Esophagus squamous epithelium (tissue), 5 donors: ENCODE results near the gene IKZF1. TPM values are rescaled to one million over a fixed set of nuclear protein-coding genes. Genes with fewer than 3 reads are reported as not detected.
"Not testable (repeated sequence)": the region's sequence is repeated elsewhere in the genome, so short reads cannot be mapped to it uniquely, and the experiment has no call there.

Experiments used
- DNase-seq: peaks from one replicate; lab custom pipeline; 2025; lab: John Stamatoyannopoulos, UW
- H3K27ac ChIP-seq, 4 donors: fragments of 200-600 bp; sonication (generic); one replicate each; pipeline ENCODE4 v1.5.1; 2016 to 2019; ENCODE audit warnings: mild to moderate bottlenecking in 1 of 4
- H3K27me3 ChIP-seq, 4 donors: fragments of 200-600 bp; sonication (generic); 1 replicate in 3 of 4; 2 replicates in 1 of 4; pipeline versions ENCODE4 v1.5.1 to v1.6.0; 2017 to 2021; ENCODE audit warnings: antibody characterized with exemption in 1 of 4
- H3K36me3 ChIP-seq, 3 donors: fragments of 200-600 bp; sonication (generic); one replicate each; pipeline ENCODE4 v1.5.1; 2016 to 2019
- H3K4me1 ChIP-seq, 3 donors: fragments of 200-600 bp; sonication (generic); one replicate each; pipeline ENCODE4 v1.5.1; 2017 to 2019
- H3K4me3 ChIP-seq, 4 donors: fragments of 200-600 bp; sonication (generic); 1 replicate in 3 of 4; 2 replicates in 1 of 4; pipeline ENCODE4 v1.5.1; 2016 to 2019; ENCODE audit warnings: mild to moderate bottlenecking in 2 of 4, moderate library complexity in 1 of 4
- H3K9me3 ChIP-seq, 3 donors: fragments of 200-600 bp; sonication (generic); one replicate each; pipeline ENCODE4 v1.5.1; 2016 to 2019
- CTCF ChIP-seq, 6 experiments: fragments of 450-650 bp in 4 of 6; fragments of 200-600 bp in 2 of 6; sonication (generic) in 2 of 6; IDR thresholded peaks; one replicate each; pipeline ENCODE4 v1.5.1; 2016 to 2019; ENCODE audit warnings: antibody characterized with exemption in 6 of 6, mild to moderate bottlenecking in 4 of 6, moderate library complexity in 4 of 6
- POLR2A ChIP-seq, 4 donors: fragments of 450-650 bp; IDR thresholded peaks; one replicate each; pipeline ENCODE4 v1.6.1; 2017; ENCODE audit warnings: antibody characterized with exemption in 4 of 4, mild to moderate bottlenecking in 4 of 4, moderate library complexity in 3 of 4
- WGBS, 2 donors: methylation state at CpG; one replicate each; pipeline ENCODE4 v1.1.5; 2018; 5-methylcytosine and 5-hydroxymethylcytosine counted together
- intact Hi-C: fragments of 100-400 bp; cut with DNase I; formaldehyde crosslinking; loops from one replicate; pipeline ENCODE4 v1.15.0; 2022
- total RNA-seq, 4 donors: library from RNA; depleted of rRNA; stranded (reverse); fragments of >200 nt; gene quantifications; one replicate each; pipeline ENCODE4 v1.1.0, GENCODE V29; 2016
- donor health status: DM: yes; HTN: yes; CAD: no.

Gene IKZF1
- total RNA-seq, 4 donors from 2014 or later = 4.9 to 29.6 (median 8.4) TPM

GRCh38 chr7:50336894-50337703 is 32.6 kb downstream of the IKZF1 start:
- TF ChIP-seq CTCF (IDR thresholded peaks at IDR 0.05) (no peak), POLR2A (IDR thresholded peaks at IDR 0.05) (no peak)
- peaks cover 0 to 13% (median 4%) of the 10 kb centered on the region in 3 donors for H3K4me1 ChIP-seq
- H3K4me3 ChIP-seq = no peak overlapping the region
- DNase-seq = no peak
- WGBS, 2 donors = 75 to 81% methylated on average over 12 to 13 of the region's 15 CpGs
- H3K9me3 ChIP-seq = no peaks in the 10 kb centered on the region
- peaks cover 0 to 12% (median 0%) of the 10 kb centered on the region in 4 donors for H3K27me3 ChIP-seq
- peak overlapping the region in 3 of 4 donors; percentile 57 to 79 (median 67) for H3K27ac ChIP-seq
- H3K36me3 ChIP-seq = no peaks in the 10 kb centered on the region
- intact Hi-C loops = no loop called here

- H3K4me3 ChIP-seq, H3K4me1 ChIP-seq, DNase-seq, intact Hi-C loops, H3K36me3 ChIP-seq, H3K9me3 ChIP-seq, H3K27me3 ChIP-seq: not testable (repeated sequence)
- 75 to 83% methylated on average over 7 of the region's 7 CpGs for WGBS, 2 donors
- H3K27ac ChIP-seq = peak overlapping the region in 3 of 4 donors; percentile 54 to 79 (median 67)
Observed at GRCh38 chr7:50339472-50339871, 35.0 kb downstream of the IKZF1 start.

GRCh38 chr7:50339990-50340500 is 35.5 kb downstream of the IKZF1 start:
- Histone ChIP-seq H3K27me3 (peaks cover 0 to 4% (median 0%) of the 10 kb centered on the region in 4 donors), H3K4me3 (no peak overlapping the region), H3K36me3 (no peaks in the 10 kb centered on the region), H3K27ac (peak overlapping the region in 3 of 4 donors; percentile 10 to 67 (median 25)), H3K4me1 (peaks cover 0 to 5% (median 4%) of the 10 kb centered on the region in 3 donors), H3K9me3 (no peaks in the 10 kb centered on the region)
- TF ChIP-seq CTCF (IDR thresholded peaks at IDR 0.05) (no peak), POLR2A (IDR thresholded peaks at IDR 0.05) (no peak)
- intact Hi-C loops = no loop called here
- 44 to 53% methylated on average over 4 of the region's 7 CpGs for WGBS, 2 donors
- no peak for DNase-seq

GRCh38 chr7:50341724-50342123 is 37.2 kb downstream of the IKZF1 start:
- no peaks in the 10 kb centered on the region for H3K36me3 ChIP-seq
- no peak overlapping the region for H3K4me3 ChIP-seq
- no peaks in the 10 kb centered on the region for H3K4me1 ChIP-seq
- no peak for DNase-seq
- WGBS, 2 donors = 56 to 60% methylated on average over 1 of the region's 1 CpG
- H3K27me3 ChIP-seq = no peaks in the 10 kb centered on the region
- H3K9me3 ChIP-seq = no peaks in the 10 kb centered on the region
- TF ChIP-seq POLR2A (IDR thresholded peaks at IDR 0.05) (no peak), CTCF (IDR thresholded peaks at IDR 0.05) (no peak)
- peak overlapping the region in 1 of 4 donors; percentile 62 for H3K27ac ChIP-seq
- intact Hi-C loops = no loop called here

- TF ChIP-seq CTCF (IDR thresholded peaks at IDR 0.05) (no peak), POLR2A (IDR thresholded peaks at IDR 0.05) (peak in 1 of 4 donors; percentile 45)
Observed at GRCh38 chr7:50342616-50343114, 38.1 kb downstream of the IKZF1 start.

More at GRCh38 chr7:50342616-50343114, 38.1 kb downstream of the IKZF1 start:
- Histone ChIP-seq H3K9me3 (no peaks in the 10 kb centered on the region), H3K4me3 (no peak overlapping the region), H3K27ac (peak overlapping the region in 3 of 4 donors; percentile 19 to 62 (median 25)), H3K36me3 (no peaks in the 10 kb centered on the region), H3K27me3 (peaks cover 0 to under 1% (median 0%) of the 10 kb centered on the region in 4 donors), H3K4me1 (no peaks in the 10 kb centered on the region)
- WGBS, 2 donors = 25 to 26% methylated on average over 6 to 8 of the region's 8 CpGs
- intact Hi-C loops = no loop called here
- DNase-seq = no peak
